BJ (cell line): Measurements from ENCODE around the gene NFIA. TPM values are rescaled to one million over a fixed set of nuclear protein-coding genes. Genes with fewer than 3 reads are reported as not detected.
"Not testable (repeated sequence)": the region's sequence is repeated elsewhere in the genome, so short reads cannot be mapped to it uniquely, and the experiment has no call there.

Experiments
- CTCF ChIA-PET: fragments of 350-600 bp; formaldehyde crosslinking; extraction: SDS; loops from one replicate; lab custom pipeline; 2021; ENCODE audit warnings: antibody characterized with exemption, inconsistent platforms; lab: Yijun Ruan, JAX
- POLR2A ChIA-PET: fragments of 300-600 bp; sonication (Branson Sonifier 250); formaldehyde crosslinking; extraction: SDS; loops from one replicate; lab custom pipeline; 2021; ENCODE audit warnings: antibody characterized with exemption; lab: Charles Lee
- DNase-seq: peaks from one replicate; pipeline ENCODE4 v3.0.0-alpha.2; 2011; ENCODE audit warnings: low read depth
- H3K27me3 ChIP-seq: 2 replicates; pipeline ENCODE4 v1.6.0; 2011; ENCODE audit warnings: low read length; ENCODE audit not compliant: control insufficient read depth, insufficient read depth
- H3K36me3 ChIP-seq: 2 replicates; pipeline ENCODE4 v1.5.1; 2011; ENCODE audit warnings: low read length; ENCODE audit not compliant: control insufficient read depth, insufficient read depth
- H3K4me3 ChIP-seq: 2 replicates; pipeline ENCODE4 v1.5.1; 2011; ENCODE audit warnings: low read depth, mild to moderate bottlenecking, control low read depth, low read length
- polyA plus RNA-seq: library from polyadenylated mRNA; depleted of rRNA; stranded (reverse); fragments of >200 nt; gene quantifications from 2 replicates; pipeline ENCODE4 v1.2.3, GENCODE V29; 2011
- TF ChIP-seq, protein P1 (sequence below): IDR thresholded peaks from 2 replicates; pipeline ENCODE4 v1.5.1; 2011; ENCODE audit warnings: low read depth, mild to moderate bottlenecking, control low read depth, inconsistent platforms, low read length, moderate library complexity; ENCODE audit not compliant: insufficient read depth

NFIA gene
- polyA plus RNA-seq, 1 experiment = 4.5 TPM

GRCh38 chr1:61462628-61463027, 380.3 kb downstream of the NFIA start:
- ChIA-PET POLR2A (no interaction called here), CTCF (interaction anchor here (2.4 kb wide), 1 partner anchor 10 kb away, joined by 8 read pairs; no protein-coding TSS in a partner anchor)
- no peak for DNase-seq
- H3K4me3 ChIP-seq = no peak overlapping the region
- TF ChIP-seq, protein P1, sequence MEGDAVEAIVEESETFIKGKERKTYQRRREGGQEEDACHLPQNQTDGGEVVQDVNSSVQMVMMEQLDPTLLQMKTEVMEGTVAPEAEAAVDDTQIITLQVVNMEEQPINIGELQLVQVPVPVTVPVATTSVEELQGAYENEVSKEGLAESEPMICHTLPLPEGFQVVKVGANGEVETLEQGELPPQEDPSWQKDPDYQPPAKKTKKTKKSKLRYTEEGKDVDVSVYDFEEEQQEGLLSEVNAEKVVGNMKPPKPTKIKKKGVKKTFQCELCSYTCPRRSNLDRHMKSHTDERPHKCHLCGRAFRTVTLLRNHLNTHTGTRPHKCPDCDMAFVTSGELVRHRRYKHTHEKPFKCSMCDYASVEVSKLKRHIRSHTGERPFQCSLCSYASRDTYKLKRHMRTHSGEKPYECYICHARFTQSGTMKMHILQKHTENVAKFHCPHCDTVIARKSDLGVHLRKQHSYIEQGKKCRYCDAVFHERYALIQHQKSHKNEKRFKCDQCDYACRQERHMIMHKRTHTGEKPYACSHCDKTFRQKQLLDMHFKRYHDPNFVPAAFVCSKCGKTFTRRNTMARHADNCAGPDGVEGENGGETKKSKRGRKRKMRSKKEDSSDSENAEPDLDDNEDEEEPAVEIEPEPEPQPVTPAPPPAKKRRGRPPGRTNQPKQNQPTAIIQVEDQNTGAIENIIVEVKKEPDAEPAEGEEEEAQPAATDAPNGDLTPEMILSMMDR = no peak
- H3K36me3 ChIP-seq = no peaks in the 10 kb centered on the region
- no peaks in the 10 kb centered on the region for H3K27me3 ChIP-seq

DNA sequence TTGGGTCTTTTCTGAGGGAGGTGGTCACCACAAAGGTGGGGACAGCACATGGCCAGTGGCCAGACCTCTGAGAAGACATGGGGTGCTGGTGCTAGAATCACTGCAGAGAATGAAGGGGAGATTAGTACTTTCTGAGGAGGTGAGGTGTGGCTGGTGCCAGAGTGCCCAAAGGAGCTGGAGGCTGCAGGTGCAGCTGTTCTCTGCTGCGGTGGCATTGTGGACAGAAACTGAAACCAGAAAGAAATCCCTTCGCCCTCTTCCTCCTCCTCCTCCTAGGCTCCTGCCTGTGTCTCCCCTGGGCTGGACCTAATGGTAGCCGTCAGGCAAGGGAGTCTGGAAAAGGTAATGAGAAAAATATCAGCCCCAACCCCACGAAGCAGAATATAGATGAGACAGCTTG, 380.9 kb downstream of the NFIA start:
- DNase-seq = no peak
- TF ChIP-seq, protein P1 = no peak
- POLR2A ChIA-PET = no interaction called here
- no peaks in the 10 kb centered on the region for H3K27me3 ChIP-seq
- CTCF ChIA-PET = interaction anchor here (1.5 to 2.4 kb wide), 2 partner anchors 9 to 10 kb away, joined by 3 to 8 read pairs; no protein-coding TSS in a partner anchor
- H3K36me3 ChIP-seq = no peaks in the 10 kb centered on the region
- no peak overlapping the region for H3K4me3 ChIP-seq

DNA sequence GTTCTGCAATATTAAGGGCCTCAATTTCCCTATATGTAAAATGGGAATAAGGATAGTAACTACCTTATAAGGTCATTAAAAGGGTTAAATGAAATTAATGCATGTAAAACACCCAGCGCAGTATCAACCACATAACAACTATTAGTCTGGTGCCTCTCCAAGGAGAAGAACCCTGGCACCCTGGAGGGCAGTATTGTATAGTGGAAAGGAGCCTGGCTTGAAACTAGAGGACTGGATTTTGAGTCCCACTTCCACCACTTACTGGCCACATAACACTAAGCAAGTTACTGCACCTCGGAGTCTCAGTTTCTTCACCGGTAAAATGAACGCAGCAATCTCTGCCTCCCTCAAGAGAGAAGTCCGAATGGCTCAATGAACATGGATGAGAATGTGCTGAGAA, 385.5 kb downstream of the NFIA start:
- H3K27me3 ChIP-seq, CTCF ChIA-PET, POLR2A ChIA-PET, H3K4me3 ChIP-seq, H3K36me3 ChIP-seq, DNase-seq: not testable (repeated sequence)

DNA sequence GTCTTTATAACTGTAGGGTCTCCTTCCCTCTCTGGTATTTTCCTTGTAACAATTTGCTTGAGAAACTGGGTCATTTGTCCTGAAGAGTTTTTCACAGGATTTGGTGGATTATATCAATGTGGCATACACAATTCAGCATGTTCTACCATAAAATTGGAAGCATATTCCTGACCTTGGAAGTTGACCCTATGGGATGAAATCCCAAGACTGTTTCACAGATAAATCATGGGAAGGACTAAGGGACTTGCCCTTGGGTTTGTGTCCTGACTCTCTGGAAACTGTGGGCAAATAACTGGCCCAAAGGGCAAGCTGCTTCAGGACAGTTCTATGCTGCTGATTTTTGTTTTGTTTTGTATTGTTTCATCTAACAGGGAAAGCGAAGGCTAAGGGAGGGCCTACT, 387.0 kb downstream of the NFIA start:
- H3K36me3 ChIP-seq = no peaks in the 10 kb centered on the region
- CTCF ChIA-PET = interaction anchor here (1.5 kb wide), 1 partner anchor 15 kb away, joined by 4 read pairs; no protein-coding TSS in a partner anchor
- H3K27me3 ChIP-seq = no peaks in the 10 kb centered on the region
- TF ChIP-seq, protein P1 = no peak
- DNase-seq = no peak
- POLR2A ChIA-PET = no interaction called here
- no peak overlapping the region for H3K4me3 ChIP-seq

DNA sequence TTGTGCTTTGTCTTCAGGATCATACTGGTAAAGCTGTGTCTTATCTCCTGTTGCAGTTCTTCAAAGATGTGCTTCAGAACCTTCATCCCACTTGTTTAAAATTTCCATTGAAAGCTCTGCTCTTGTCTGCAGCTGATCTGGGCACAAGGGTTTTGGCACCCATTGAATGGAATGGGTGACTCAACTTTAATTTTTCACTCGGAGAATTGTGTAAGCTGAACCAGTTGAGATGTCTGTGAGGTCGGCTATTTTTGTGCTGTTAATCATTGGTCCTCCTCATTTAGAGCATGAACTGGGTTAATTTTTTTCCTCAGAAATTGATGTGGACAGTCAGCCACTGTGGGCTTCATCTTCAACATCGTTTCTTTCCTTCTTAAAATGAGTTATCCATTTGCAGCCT, 390.5 kb downstream of the NFIA start:
- ChIA-PET POLR2A (no interaction called here), CTCF (interaction anchor here (0.6 to 0.9 kb wide), 2 partner anchors 9 to 391 kb away, joined by 3 to 4 read pairs; partner anchors contain the start of gene NFIA)
- TF ChIP-seq, protein P1 = no peak
- Histone ChIP-seq H3K36me3 (no peaks in the 10 kb centered on the region), H3K4me3 (no peak overlapping the region), H3K27me3 (no peaks in the 10 kb centered on the region)
- DNase-seq = no peak

GRCh38 chr1:61474269-61474817, 392.0 kb downstream of the NFIA start:
- TF ChIP-seq, protein P1 = no peak
- Histone ChIP-seq H3K4me3 (no peak overlapping the region), H3K27me3 (no peaks in the 10 kb centered on the region), H3K36me3 (no peaks in the 10 kb centered on the region)
- CTCF ChIA-PET = interaction anchor here (0.7 kb wide), 1 partner anchor 425 kb away, joined by 3 read pairs; no protein-coding TSS in a partner anchor
- POLR2A ChIA-PET = no interaction called here
- no peak for DNase-seq
